Suprapubic skin (tissue), 4 donors: ENCODE data around the gene PTPRN2. TPM values are rescaled to one million over a fixed set of nuclear protein-coding genes. Genes with fewer than 3 reads are reported as not detected.

Experiments
- DNase-seq, 2 donors: peaks; one replicate each; pipeline ENCODE4 v3.0.0-alpha.2; 2019; ENCODE audit warnings: low spot score in 2 of 2
- H3K27ac ChIP-seq: fragments of 200-600 bp; sonication (generic); one replicate; pipeline ENCODE4 v1.5.1; 2019
- H3K27me3 ChIP-seq: fragments of 200-600 bp; sonication (generic); one replicate; pipeline ENCODE4 v1.5.1; 2019
- H3K36me3 ChIP-seq: fragments of 200-600 bp; sonication (generic); one replicate; pipeline ENCODE4 v1.5.1; 2019
- H3K4me1 ChIP-seq: fragments of 200-600 bp; sonication (generic); one replicate; pipeline ENCODE4 v1.5.1; 2019
- H3K4me3 ChIP-seq: fragments of 200-600 bp; sonication (generic); one replicate; pipeline ENCODE4 v1.5.1; 2019; ENCODE audit warnings: mild to moderate bottlenecking
- H3K9me3 ChIP-seq: fragments of 200-600 bp; sonication (generic); one replicate; pipeline ENCODE4 v1.5.1; 2019
- EP300 ChIP-seq: sonication (generic); formaldehyde crosslinking; IDR thresholded peaks from one replicate; pipeline ENCODE4 v1.6.1; 2017; ENCODE audit warnings: antibody characterized with exemption
- POLR2A ChIP-seq, 2 donors: fragments of 450-650 bp; IDR thresholded peaks; one replicate each; pipeline ENCODE4 v1.6.1; 2017; ENCODE audit warnings: antibody characterized with exemption in 2 of 2, mild to moderate bottlenecking in 2 of 2, moderate library complexity in 2 of 2
- POLR2AphosphoS5 ChIP-seq, 3 donors: sonication (generic); formaldehyde crosslinking; IDR thresholded peaks; one replicate each; pipeline ENCODE4 v1.6.1; 2017; ENCODE audit warnings: antibody characterized with exemption in 3 of 3
- WGBS: methylation state at CpG from one replicate; pipeline ENCODE4 v1.1.5; 2018; 5-methylcytosine and 5-hydroxymethylcytosine counted together
- total RNA-seq, 4 donors: library from RNA; depleted of rRNA; stranded (reverse); fragments of >200 nt; gene quantifications; one replicate each; pipeline ENCODE4 v1.1.0, GENCODE V29; 2016
- TF ChIP-seq, protein P1 (sequence below), 2 donors: fragments of 200-600 bp in 1 of 2; fragments of 450-650 bp in 1 of 2; sonication (generic) in 1 of 2; IDR thresholded peaks; one replicate each; pipeline ENCODE4 v1.5.1; 2016 to 2019; ENCODE audit warnings: antibody characterized with exemption in 2 of 2, mild to moderate bottlenecking in 1 of 2, moderate library complexity in 1 of 2

The PTPRN2 gene
- total RNA-seq, 4 donors from 2014 or later: 0.23 to 1.8 (median 1.3) TPM

DNA sequence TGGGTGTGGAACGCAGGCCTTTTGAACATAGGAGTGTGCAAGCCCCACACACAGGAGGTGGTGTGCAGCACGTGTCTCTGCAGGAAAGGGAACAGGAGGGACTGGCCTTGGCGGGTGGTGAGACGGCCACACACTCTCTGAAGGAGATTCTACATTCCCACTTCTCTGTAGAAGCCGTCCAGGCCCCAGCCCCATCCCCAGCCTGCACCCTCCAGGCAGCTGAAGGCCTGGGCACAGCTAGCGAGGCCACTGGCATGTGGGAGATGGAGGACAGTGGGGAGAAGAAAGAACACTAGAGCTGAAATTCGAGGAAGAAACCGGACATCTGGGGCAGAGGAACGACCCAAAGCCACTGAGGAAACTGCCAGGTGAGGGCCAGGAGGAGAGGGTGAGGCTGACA, 743.5 kb downstream of the PTPRN2 start:
- WGBS: 76% methylated on average over 9 of the region's 9 CpGs
- Histone ChIP-seq H3K4me1 (no peaks in the 10 kb centered on the region), H3K27me3 (no peaks in the 10 kb centered on the region), H3K4me3 (no peak overlapping the region), H3K36me3 (no peaks in the 10 kb centered on the region), H3K9me3 (no peaks in the 10 kb centered on the region), H3K27ac (no peak overlapping the region)
- no peak for TF ChIP-seq POLR2AphosphoS5 (IDR thresholded peaks at IDR 0.05)
- no peak for TF ChIP-seq POLR2A (IDR thresholded peaks at IDR 0.05)
- TF ChIP-seq, protein P1, sequence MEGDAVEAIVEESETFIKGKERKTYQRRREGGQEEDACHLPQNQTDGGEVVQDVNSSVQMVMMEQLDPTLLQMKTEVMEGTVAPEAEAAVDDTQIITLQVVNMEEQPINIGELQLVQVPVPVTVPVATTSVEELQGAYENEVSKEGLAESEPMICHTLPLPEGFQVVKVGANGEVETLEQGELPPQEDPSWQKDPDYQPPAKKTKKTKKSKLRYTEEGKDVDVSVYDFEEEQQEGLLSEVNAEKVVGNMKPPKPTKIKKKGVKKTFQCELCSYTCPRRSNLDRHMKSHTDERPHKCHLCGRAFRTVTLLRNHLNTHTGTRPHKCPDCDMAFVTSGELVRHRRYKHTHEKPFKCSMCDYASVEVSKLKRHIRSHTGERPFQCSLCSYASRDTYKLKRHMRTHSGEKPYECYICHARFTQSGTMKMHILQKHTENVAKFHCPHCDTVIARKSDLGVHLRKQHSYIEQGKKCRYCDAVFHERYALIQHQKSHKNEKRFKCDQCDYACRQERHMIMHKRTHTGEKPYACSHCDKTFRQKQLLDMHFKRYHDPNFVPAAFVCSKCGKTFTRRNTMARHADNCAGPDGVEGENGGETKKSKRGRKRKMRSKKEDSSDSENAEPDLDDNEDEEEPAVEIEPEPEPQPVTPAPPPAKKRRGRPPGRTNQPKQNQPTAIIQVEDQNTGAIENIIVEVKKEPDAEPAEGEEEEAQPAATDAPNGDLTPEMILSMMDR (IDR thresholded peaks at IDR 0.05): no peak
- TF ChIP-seq EP300: no peak
- DNase-seq: no peak

DNA sequence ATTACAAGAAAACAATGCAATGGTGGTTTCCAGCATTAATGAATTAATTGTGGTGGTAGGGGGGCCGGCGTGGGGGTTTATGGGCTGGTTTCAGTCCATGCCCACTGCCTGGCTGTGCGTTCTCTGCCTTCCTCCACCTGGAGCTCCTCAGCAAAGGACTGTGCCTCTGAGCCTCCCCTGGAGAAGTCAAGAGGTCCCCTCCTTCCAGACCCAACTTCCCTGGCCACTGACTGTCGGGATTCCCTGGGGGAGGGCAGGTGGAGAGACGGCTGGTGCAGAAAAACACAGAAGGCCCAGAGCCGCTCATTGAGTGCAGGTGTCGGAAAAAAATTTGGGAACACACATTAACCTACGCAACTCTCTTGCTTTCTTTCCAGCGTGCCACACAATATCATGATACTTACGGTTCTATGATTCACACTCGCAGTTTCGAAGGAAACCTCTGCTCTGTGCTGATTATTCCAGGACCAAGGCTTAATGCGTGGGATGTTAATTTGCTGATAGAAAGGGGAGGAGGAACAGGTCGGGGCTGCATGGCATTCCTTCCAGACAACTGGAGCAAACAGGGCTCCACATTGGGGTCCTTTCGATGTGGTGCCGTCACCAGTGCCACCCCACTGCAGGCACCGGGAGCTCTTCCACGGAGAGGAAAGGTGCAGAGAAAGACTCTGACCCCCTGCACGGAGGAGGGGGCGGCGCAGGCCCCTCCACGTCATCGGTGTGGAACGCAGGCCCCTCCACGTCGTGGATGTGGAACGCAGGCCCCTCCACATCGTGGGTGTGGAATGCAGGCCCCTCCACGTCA, 744.1 kb downstream of the PTPRN2 start:
- no peak for TF ChIP-seq EP300
- no peak for TF ChIP-seq POLR2A (IDR thresholded peaks at IDR 0.05)
- no peak for TF ChIP-seq POLR2AphosphoS5 (IDR thresholded peaks at IDR 0.05)
- TF ChIP-seq, protein P1 (IDR thresholded peaks at IDR 0.05): no peak
- no peaks in the 10 kb centered on the region for H3K36me3 ChIP-seq
- H3K27ac ChIP-seq: no peak overlapping the region
- H3K27me3 ChIP-seq: no peaks in the 10 kb centered on the region
- H3K4me3 ChIP-seq: no peak overlapping the region
- no peak for DNase-seq
- 87% methylated on average over 26 of the region's 29 CpGs for WGBS
- no peaks in the 10 kb centered on the region for H3K9me3 ChIP-seq
- no peaks in the 10 kb centered on the region for H3K4me1 ChIP-seq

DNA sequence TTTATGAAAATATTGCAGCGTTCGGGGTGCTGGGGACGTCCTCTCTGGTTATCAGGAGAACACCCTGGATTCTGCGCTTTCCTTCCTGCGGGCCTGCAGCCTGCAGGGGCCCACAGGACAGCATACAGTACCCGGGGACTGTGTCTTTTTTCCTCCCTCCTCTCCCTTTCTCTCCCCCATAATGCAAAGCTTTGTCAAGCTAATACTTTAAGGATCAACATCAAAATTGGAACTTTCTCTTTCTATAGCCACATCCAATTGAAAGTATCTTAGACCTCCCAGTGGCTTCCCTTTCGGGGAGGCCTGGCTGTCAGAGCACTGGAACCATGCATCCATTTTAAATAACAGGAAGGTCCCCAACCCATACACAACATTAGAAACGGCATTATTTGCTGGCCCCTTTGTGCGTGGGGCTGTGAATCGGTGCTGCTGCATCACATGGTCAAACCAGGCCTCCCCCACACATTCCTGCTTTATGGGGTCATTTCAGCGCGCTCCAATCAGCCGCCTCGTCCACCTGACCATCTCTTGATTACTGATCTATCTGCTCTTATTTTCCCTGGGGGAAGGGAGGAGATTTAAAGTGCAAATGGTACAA, 745.8 kb downstream of the PTPRN2 start:
- TF ChIP-seq POLR2AphosphoS5 (IDR thresholded peaks at IDR 0.05) (no peak), POLR2A (IDR thresholded peaks at IDR 0.05) (no peak), EP300 (no peak)
- TF ChIP-seq, protein P1 (IDR thresholded peaks at IDR 0.05): no peak
- WGBS: 74% methylated on average over 14 of the region's 14 CpGs

DNA sequence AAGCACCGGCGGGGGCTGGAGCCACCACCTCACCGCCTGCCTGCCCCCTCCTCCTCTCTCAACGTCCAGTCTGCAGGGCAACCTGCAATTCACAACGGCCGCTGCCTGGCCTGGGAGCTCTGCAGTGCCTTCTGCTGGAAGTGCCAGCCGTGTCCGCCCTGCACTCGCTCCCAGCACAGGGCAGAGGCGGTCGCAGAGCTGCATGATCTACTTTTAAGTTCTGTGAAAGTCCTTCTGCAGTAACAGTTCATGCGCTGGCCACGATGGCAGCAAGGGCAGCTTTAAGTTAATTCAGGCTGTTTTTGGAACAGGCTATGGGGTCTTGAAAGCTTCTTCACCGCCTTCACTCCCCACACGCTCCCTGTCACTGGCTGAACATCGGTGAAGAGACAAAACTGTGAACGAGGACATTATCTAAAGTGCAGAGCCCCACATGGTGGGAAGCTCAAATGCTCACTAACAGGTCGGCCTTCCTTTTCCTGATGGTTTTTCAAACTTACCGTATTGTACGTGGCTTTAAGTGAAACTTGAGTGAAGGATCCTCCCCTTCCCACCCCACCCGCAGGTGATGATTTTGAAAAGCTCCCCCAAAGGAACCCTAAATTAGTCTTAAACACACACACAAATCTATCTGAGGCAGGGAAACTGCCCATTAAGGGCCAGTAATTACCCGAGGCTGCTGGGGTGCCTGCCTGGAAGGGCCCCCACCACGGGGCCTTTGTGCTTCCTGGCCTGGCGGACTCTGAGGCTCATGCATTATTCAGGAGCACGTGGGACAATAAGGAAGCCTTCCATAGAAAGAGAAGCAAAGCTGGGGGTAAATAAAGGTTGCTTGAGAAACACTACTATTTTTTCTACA, 746.5 kb downstream of the PTPRN2 start:
- Histone ChIP-seq H3K27ac (no peak overlapping the region), H3K4me3 (no peak overlapping the region), H3K36me3 (no peaks in the 10 kb centered on the region), H3K9me3 (no peaks in the 10 kb centered on the region), H3K4me1 (no peaks in the 10 kb centered on the region), H3K27me3 (no peaks in the 10 kb centered on the region)
- no peak for DNase-seq
- WGBS: 64% methylated on average over 22 of the region's 25 CpGs
- TF ChIP-seq POLR2A (IDR thresholded peaks at IDR 0.05) (no peak), EP300 (no peak), POLR2AphosphoS5 (IDR thresholded peaks at IDR 0.05) (no peak)
- TF ChIP-seq, protein P1 (IDR thresholded peaks at IDR 0.05): no peak

More for the DNA sequence above, 745.8 kb downstream of the PTPRN2 start:
- H3K9me3 ChIP-seq: no peaks in the 10 kb centered on the region
- no peak overlapping the region for H3K27ac ChIP-seq
- DNase-seq: no peak
- no peaks in the 10 kb centered on the region for H3K4me1 ChIP-seq
- H3K36me3 ChIP-seq: no peaks in the 10 kb centered on the region
- no peak overlapping the region for H3K4me3 ChIP-seq
- H3K27me3 ChIP-seq: no peaks in the 10 kb centered on the region
